Breast epithelium (tissue), 4 donors: ENCODE measurements around the gene INSR. TPM values are rescaled to one million over a fixed set of nuclear protein-coding genes. Genes with fewer than 3 reads are reported as not detected.

ENCODE experiments used
- DNase-seq, 2 donors: peaks; one replicate each; pipeline ENCODE4 v3.0.0-alpha.2; 2019; ENCODE audit warnings: low spot score in 2 of 2
- H3K27ac ChIP-seq, 2 donors: fragments of 200-600 bp; sonication (generic) in 1 of 2; one replicate each; pipeline ENCODE4 v1.5.1; 2016 to 2019; ENCODE audit warnings: mild to moderate bottlenecking in 1 of 2
- H3K27me3 ChIP-seq, 2 donors: fragments of 200-600 bp; sonication (generic) in 1 of 2; one replicate each; pipeline versions ENCODE4 v1.5.1 to v1.6.0; 2017 to 2019; ENCODE audit warnings: control low read depth in 1 of 2, mild to moderate bottlenecking in 1 of 2
- H3K36me3 ChIP-seq: fragments of 200-600 bp; one replicate; pipeline ENCODE4 v1.5.1; 2019
- H3K4me1 ChIP-seq, 2 donors: fragments of 200-600 bp; sonication (generic); one replicate each; pipeline ENCODE4 v1.5.1; 2016 to 2019; ENCODE audit warnings: control low read depth in 1 of 2
- H3K4me3 ChIP-seq, 3 donors: fragments of 200-600 bp; sonication (generic); 1 replicate in 2 of 3; 2 replicates in 1 of 3; pipeline ENCODE4 v1.5.1; 2016 to 2019; ENCODE audit warnings: mild to moderate bottlenecking in 3 of 3, moderate library complexity in 2 of 3
- H3K9me3 ChIP-seq, 2 donors: fragments of 200-600 bp; sonication (generic) in 1 of 2; one replicate each; pipeline ENCODE4 v1.5.1; 2016 to 2019; ENCODE audit warnings: control low read depth in 1 of 2
- CTCF ChIP-seq, 3 donors: fragments of 450-650 bp; IDR thresholded peaks; one replicate each; pipeline ENCODE4 v1.5.1; 2016 to 2017; ENCODE audit warnings: antibody characterized with exemption in 3 of 3, mild to moderate bottlenecking in 3 of 3, moderate library complexity in 3 of 3
- POLR2A ChIP-seq: fragments of 450-650 bp; IDR thresholded peaks from one replicate; pipeline ENCODE4 v1.6.1; 2016; ENCODE audit warnings: antibody characterized with exemption, mild to moderate bottlenecking, moderate library complexity
- POLR2AphosphoS5 ChIP-seq, 3 donors: sonication (generic); formaldehyde crosslinking; IDR thresholded peaks; one replicate each; pipeline ENCODE4 v1.6.1; 2017; ENCODE audit warnings: antibody characterized with exemption in 3 of 3
- intact Hi-C: fragments of 100-400 bp; cut with DNase I; formaldehyde crosslinking; loops from one replicate; pipeline ENCODE4 v1.15.1; 2023; ENCODE audit warnings: low total_unique reads
- total RNA-seq, 3 donors: library from RNA; depleted of rRNA; stranded (reverse); fragments of >200 nt; gene quantifications; one replicate each; pipeline ENCODE4 v1.1.0, GENCODE V29; 2016

INSR gene
- total RNA-seq, 3 donors from 2014 or later, result 66.3 to 108 (median 104) TPM

- TF ChIP-seq POLR2A, result no peak
- TF ChIP-seq CTCF (IDR thresholded peaks at IDR 0.05), result no peak
- TF ChIP-seq POLR2AphosphoS5 (IDR thresholded peaks at IDR 0.05), result no peak
- no peak for DNase-seq
- H3K9me3 ChIP-seq, result peaks cover 97 to 99% of the 10 kb centered on the region in 2 donors
- H3K4me1 ChIP-seq, result no peaks in the 10 kb centered on the region
- H3K27me3 ChIP-seq, result no peaks in the 10 kb centered on the region
- peaks cover 47% of the 10 kb centered on the region for H3K36me3 ChIP-seq
- H3K27ac ChIP-seq, result no peak overlapping the region
- intact Hi-C loops, result no loop called here
- H3K4me3 ChIP-seq, result peak overlapping the region in 1 of 3 donors; percentile 26
Observed at GRCh38 chr19:7083076-7083956, 210.9 kb downstream of the INSR start.

- no peaks in the 10 kb centered on the region for H3K27me3 ChIP-seq
- H3K4me1 ChIP-seq, result no peaks in the 10 kb centered on the region
- H3K9me3 ChIP-seq, result peaks cover 81 to 84% of the 10 kb centered on the region in 2 donors
- H3K36me3 ChIP-seq, result peaks cover 73% of the 10 kb centered on the region
- no peak overlapping the region for H3K27ac ChIP-seq
- DNase-seq, result no peak
- H3K4me3 ChIP-seq, result no peak overlapping the region
- intact Hi-C loops, result no loop called here
- TF ChIP-seq CTCF (IDR thresholded peaks at IDR 0.05) (no peak), POLR2AphosphoS5 (IDR thresholded peaks at IDR 0.05) (no peak)
Observed at GRCh38 chr19:7078008-7078407, 216.2 kb downstream of the INSR start.

GRCh38 chr19:7076151-7076550, 218.1 kb downstream of the INSR start:
- H3K4me3 ChIP-seq, result no peak overlapping the region
- H3K9me3 ChIP-seq, result peaks cover 62 to 65% of the 10 kb centered on the region in 2 donors
- intact Hi-C loops, result no loop called here
- H3K36me3 ChIP-seq, result peaks cover 68% of the 10 kb centered on the region
- no peak for DNase-seq
- TF ChIP-seq POLR2A (no peak), POLR2AphosphoS5 (IDR thresholded peaks at IDR 0.05) (no peak), CTCF (IDR thresholded peaks at IDR 0.05) (no peak)
- H3K27me3 ChIP-seq, result no peaks in the 10 kb centered on the region
- no peaks in the 10 kb centered on the region for H3K4me1 ChIP-seq
- H3K27ac ChIP-seq, result no peak overlapping the region

- H3K36me3 ChIP-seq, result peaks cover 57% of the 10 kb centered on the region
Observed at GRCh38 chr19:7074705-7075282, 219.4 kb downstream of the INSR start.

More at GRCh38 chr19:7074705-7075282, 219.4 kb downstream of the INSR start:
- H3K4me3 ChIP-seq, result no peak overlapping the region
- no peaks in the 10 kb centered on the region for H3K27me3 ChIP-seq
- TF ChIP-seq POLR2A, result no peak
- no peak for TF ChIP-seq CTCF (IDR thresholded peaks at IDR 0.05)
- no peak for TF ChIP-seq POLR2AphosphoS5 (IDR thresholded peaks at IDR 0.05)
- H3K4me1 ChIP-seq, result peaks cover 0 to 5% of the 10 kb centered on the region in 2 donors
- DNase-seq, result no peak
- H3K27ac ChIP-seq, result no peak overlapping the region
- peaks cover 49 to 52% of the 10 kb centered on the region in 2 donors for H3K9me3 ChIP-seq
- intact Hi-C loops, result no loop called here
